ENCODE data around the gene DESI2. TPM values are rescaled to one million over a fixed set of nuclear protein-coding genes. Genes with fewer than 3 reads are reported as not detected.

The DESI2 gene
- total and polyA plus RNA-seq, 2 of the 8 experiments (the other 6 are each of a cell fraction or from before 2014, with no cell fraction given): 54.0 to 110 TPM

DNA sequence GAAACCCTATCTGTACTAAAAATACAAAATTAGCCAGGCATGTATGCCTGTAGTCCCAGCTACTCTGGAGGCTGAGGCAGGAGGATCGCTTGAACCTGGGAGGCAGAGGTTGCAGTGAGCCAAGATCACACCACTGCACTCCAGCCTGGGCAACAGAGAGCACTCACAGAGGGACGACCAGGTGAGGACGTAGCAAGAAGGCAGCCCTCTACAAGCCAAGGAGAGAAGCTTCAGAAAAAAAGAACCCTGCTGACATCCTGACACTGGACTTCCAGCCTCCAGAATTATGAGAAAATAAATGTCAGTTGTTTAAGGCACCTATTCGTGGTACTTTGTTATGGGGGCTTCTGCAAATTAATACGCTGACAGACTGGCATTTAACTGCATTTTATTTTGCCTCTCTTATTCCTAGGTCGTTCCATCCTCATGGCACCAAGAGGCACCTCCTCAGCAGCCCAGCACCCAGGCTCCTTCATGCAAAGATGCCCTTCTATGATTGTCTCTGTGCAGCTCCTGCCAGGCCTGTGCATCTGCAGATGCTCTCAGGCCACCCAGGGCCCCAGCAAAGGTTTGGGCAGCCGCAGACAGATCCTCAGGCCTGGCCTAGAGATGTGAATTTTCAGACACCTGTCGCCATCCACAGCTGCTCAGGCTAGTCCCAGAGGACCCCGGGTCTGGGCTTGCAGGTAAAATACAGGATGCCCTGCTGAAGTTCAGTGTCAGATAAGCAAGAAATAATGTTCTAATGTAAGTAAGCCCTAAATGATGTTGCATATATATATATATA, 96.5 kb downstream of the DESI2 start (continued):
- no peak for TF ChIP-seq RAD21 (IDR thresholded peaks at IDR 0.05 in 1 of 2, conservative IDR thresholded peaks at IDR 0.05 in 1 of 2; ENCODE audit: low read depth in 2 of 2, low read length in 2 of 2)
- TF ChIP-seq SRF (IDR thresholded peaks at IDR 0.05; ENCODE audit: low read depth, low read length): no peak
- TF ChIP-seq BCL11A (IDR thresholded peaks at IDR 0.05; ENCODE audit: low read depth in 2 of 2, low read length in 2 of 2): no peak
- TF ChIP-seq TCF12 (IDR thresholded peaks at IDR 0.05; ENCODE audit: low read depth, low read length): no peak
- TF ChIP-seq CTBP2 (IDR thresholded peaks at IDR 0.05; ENCODE audit: borderline replicate concordance, insufficient read depth, insufficient read length, low read length): no peak
- TF ChIP-seq SAP30 (IDR thresholded peaks at IDR 0.05; ENCODE audit: insufficient read depth, insufficient replicate concordance, low read length): no peak
- no peak for TF ChIP-seq EP300 (IDR thresholded peaks at IDR 0.05; ENCODE audit: borderline replicate concordance in 1 of 2, low read depth in 2 of 2, low read length in 2 of 2)
- TF ChIP-seq, protein P1, sequence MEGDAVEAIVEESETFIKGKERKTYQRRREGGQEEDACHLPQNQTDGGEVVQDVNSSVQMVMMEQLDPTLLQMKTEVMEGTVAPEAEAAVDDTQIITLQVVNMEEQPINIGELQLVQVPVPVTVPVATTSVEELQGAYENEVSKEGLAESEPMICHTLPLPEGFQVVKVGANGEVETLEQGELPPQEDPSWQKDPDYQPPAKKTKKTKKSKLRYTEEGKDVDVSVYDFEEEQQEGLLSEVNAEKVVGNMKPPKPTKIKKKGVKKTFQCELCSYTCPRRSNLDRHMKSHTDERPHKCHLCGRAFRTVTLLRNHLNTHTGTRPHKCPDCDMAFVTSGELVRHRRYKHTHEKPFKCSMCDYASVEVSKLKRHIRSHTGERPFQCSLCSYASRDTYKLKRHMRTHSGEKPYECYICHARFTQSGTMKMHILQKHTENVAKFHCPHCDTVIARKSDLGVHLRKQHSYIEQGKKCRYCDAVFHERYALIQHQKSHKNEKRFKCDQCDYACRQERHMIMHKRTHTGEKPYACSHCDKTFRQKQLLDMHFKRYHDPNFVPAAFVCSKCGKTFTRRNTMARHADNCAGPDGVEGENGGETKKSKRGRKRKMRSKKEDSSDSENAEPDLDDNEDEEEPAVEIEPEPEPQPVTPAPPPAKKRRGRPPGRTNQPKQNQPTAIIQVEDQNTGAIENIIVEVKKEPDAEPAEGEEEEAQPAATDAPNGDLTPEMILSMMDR (IDR thresholded peaks at IDR 0.05; ENCODE audit: control extremely low read depth in 1 of 3, insufficient read depth in 1 of 3, low read depth in 1 of 3, low read length in 3 of 3): no peak

Data from H1 (cell line).